ENCODE measurements around the gene DENND4C.
"Not testable (repeated sequence)": the region's sequence is repeated elsewhere in the genome, so short reads cannot be mapped to it uniquely, and the experiment has no call there.

Gene DENND4C

GRCh38 chr9:19410594-19410993 is 180.1 kb downstream of the DENND4C start:
- H3K27me3 ChIP-seq (ENCODE audit: insufficient read depth, low read length): no peaks in the 10 kb centered on the region
- no peaks in the 10 kb centered on the region for H4K20me1 ChIP-seq (ENCODE audit: insufficient read depth, low read length)
- H3K9me2 ChIP-seq (ENCODE audit: low read depth, low read length): no peaks in the 10 kb centered on the region
- no peak overlapping the region for H3K4me2 ChIP-seq (ENCODE audit: low read length)
- H3K4me1 ChIP-seq (ENCODE audit: insufficient read depth, low read length, severe bottlenecking): peaks cover 13% of the 10 kb centered on the region
- H3K36me3 ChIP-seq (ENCODE audit: insufficient read depth, low read length): no peaks in the 10 kb centered on the region
- no peaks in the 10 kb centered on the region for H3F3A ChIP-seq (ENCODE audit: insufficient read depth, low read length)
- H2AFZ ChIP-seq (ENCODE audit: low read length): no peak overlapping the region
- no peak overlapping the region for H3K9ac ChIP-seq (ENCODE audit: low read length)
- H3K4me3 ChIP-seq (ENCODE audit: low read depth, low read length, poor library complexity, severe bottlenecking): no peak overlapping the region
- H3K79me2 ChIP-seq (ENCODE audit: insufficient read depth, low read length): no peaks in the 10 kb centered on the region
- no peaks in the 10 kb centered on the region for H3K9me3 ChIP-seq (ENCODE audit: low read length)
- H3K27ac ChIP-seq (ENCODE audit: low read depth, low read length, poor library complexity, severe bottlenecking): no peak overlapping the region
- TF ChIP-seq CTCF (IDR thresholded peaks at IDR 0.05; ENCODE audit: low read length): no peak
- no peak for TF ChIP-seq EZH2 (IDR thresholded peaks at IDR 0.05; ENCODE audit: borderline replicate concordance, low read length)

DNA sequence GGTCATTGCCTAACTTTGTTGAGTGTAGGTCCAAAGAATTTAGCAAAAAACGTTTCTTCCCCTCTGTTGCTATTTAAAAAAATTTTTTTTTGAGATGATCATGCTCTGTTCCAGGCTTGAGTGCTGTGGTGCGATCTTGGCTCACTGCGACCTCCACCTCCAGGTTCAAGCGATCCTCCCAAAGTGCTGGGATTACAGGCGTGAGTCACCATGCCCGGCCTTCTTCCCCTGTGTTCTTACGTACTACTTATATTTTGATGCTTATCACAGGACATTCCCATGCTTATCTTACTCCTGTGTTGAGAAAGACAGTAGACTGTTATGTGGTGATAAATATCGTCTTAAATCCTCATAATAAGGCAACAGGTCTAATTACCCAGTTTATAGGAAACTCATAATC is 180.8 kb downstream of the DENND4C start:
- Histone ChIP-seq H3K4me3 (ENCODE audit: low read depth, low read length, poor library complexity, severe bottlenecking) (no peak overlapping the region), H3K4me2 (ENCODE audit: low read length) (no peak overlapping the region), H3K4me1 (ENCODE audit: insufficient read depth, low read length, severe bottlenecking) (peaks cover 13% of the 10 kb centered on the region), H2AFZ (ENCODE audit: low read length) (no peak overlapping the region), H3K9ac (ENCODE audit: low read length) (no peak overlapping the region), H3K27ac (ENCODE audit: low read depth, low read length, poor library complexity, severe bottlenecking) (no peak overlapping the region), H3K9me2 (ENCODE audit: low read depth, low read length) (no peaks in the 10 kb centered on the region), H3K79me2 (ENCODE audit: insufficient read depth, low read length) (no peaks in the 10 kb centered on the region), H3F3A (ENCODE audit: insufficient read depth, low read length) (no peaks in the 10 kb centered on the region), H4K20me1 (ENCODE audit: insufficient read depth, low read length) (no peaks in the 10 kb centered on the region), H3K27me3 (ENCODE audit: insufficient read depth, low read length) (no peaks in the 10 kb centered on the region), H3K9me3 (ENCODE audit: low read length) (no peaks in the 10 kb centered on the region), H3K36me3 (ENCODE audit: insufficient read depth, low read length) (no peaks in the 10 kb centered on the region)
- TF ChIP-seq CTCF (IDR thresholded peaks at IDR 0.05; ENCODE audit: low read length): no peak
- TF ChIP-seq EZH2 (IDR thresholded peaks at IDR 0.05; ENCODE audit: borderline replicate concordance, low read length): no peak

- H3K36me3 ChIP-seq (ENCODE audit: insufficient read depth, low read length); H3K4me1 ChIP-seq (ENCODE audit: insufficient read depth, low read length, severe bottlenecking); H3K4me3 ChIP-seq (ENCODE audit: low read depth, low read length, poor library complexity, severe bottlenecking); H2AFZ ChIP-seq (ENCODE audit: low read length); H3K79me2 ChIP-seq (ENCODE audit: insufficient read depth, low read length); H4K20me1 ChIP-seq (ENCODE audit: insufficient read depth, low read length); H3K9me2 ChIP-seq (ENCODE audit: low read depth, low read length); H3K9me3 ChIP-seq (ENCODE audit: low read length); H3K4me2 ChIP-seq (ENCODE audit: low read length); H3K27ac ChIP-seq (ENCODE audit: low read depth, low read length, poor library complexity, severe bottlenecking); H3K27me3 ChIP-seq (ENCODE audit: insufficient read depth, low read length); H3F3A ChIP-seq (ENCODE audit: insufficient read depth, low read length); H3K9ac ChIP-seq (ENCODE audit: low read length): not testable (repeated sequence)
Measured at GRCh38 chr9:19413456-19413855, 183.0 kb downstream of the DENND4C start.

- H3K9me3 ChIP-seq (ENCODE audit: low read length): no peaks in the 10 kb centered on the region
- no peaks in the 10 kb centered on the region for H3K4me1 ChIP-seq (ENCODE audit: insufficient read depth, low read length, severe bottlenecking)
- no peaks in the 10 kb centered on the region for H3K9me2 ChIP-seq (ENCODE audit: low read depth, low read length)
- H3F3A ChIP-seq (ENCODE audit: insufficient read depth, low read length): no peaks in the 10 kb centered on the region
- TF ChIP-seq CTCF (IDR thresholded peaks at IDR 0.05; ENCODE audit: low read length): no peak
- no peak for TF ChIP-seq EZH2 (IDR thresholded peaks at IDR 0.05; ENCODE audit: borderline replicate concordance, low read length)
- H3K79me2 ChIP-seq (ENCODE audit: insufficient read depth, low read length): no peaks in the 10 kb centered on the region
- no peak overlapping the region for H3K9ac ChIP-seq (ENCODE audit: low read length)
- no peaks in the 10 kb centered on the region for H4K20me1 ChIP-seq (ENCODE audit: insufficient read depth, low read length)
- H2AFZ ChIP-seq (ENCODE audit: low read length): no peak overlapping the region
- no peak overlapping the region for H3K27ac ChIP-seq (ENCODE audit: low read depth, low read length, poor library complexity, severe bottlenecking)
- no peak overlapping the region for H3K4me2 ChIP-seq (ENCODE audit: low read length)
- no peaks in the 10 kb centered on the region for H3K27me3 ChIP-seq (ENCODE audit: insufficient read depth, low read length)
- H3K4me3 ChIP-seq (ENCODE audit: low read depth, low read length, poor library complexity, severe bottlenecking): no peak overlapping the region
- no peaks in the 10 kb centered on the region for H3K36me3 ChIP-seq (ENCODE audit: insufficient read depth, low read length)
Measured at GRCh38 chr9:19416143-19416542, 185.7 kb downstream of the DENND4C start.

All from OCI-LY1 (cell line).